ENCODE measurements around the gene CLMN. TPM values are rescaled to one million over a fixed set of nuclear protein-coding genes. Genes with fewer than 3 reads are reported as not detected.

Gene CLMN
- total and polyA plus RNA-seq, 10 of the 15 experiments (the other 5 are each of a cell fraction or from before 2014, with no cell fraction given) = 7.8 to 49.3 (median 18.5) TPM

DNA sequence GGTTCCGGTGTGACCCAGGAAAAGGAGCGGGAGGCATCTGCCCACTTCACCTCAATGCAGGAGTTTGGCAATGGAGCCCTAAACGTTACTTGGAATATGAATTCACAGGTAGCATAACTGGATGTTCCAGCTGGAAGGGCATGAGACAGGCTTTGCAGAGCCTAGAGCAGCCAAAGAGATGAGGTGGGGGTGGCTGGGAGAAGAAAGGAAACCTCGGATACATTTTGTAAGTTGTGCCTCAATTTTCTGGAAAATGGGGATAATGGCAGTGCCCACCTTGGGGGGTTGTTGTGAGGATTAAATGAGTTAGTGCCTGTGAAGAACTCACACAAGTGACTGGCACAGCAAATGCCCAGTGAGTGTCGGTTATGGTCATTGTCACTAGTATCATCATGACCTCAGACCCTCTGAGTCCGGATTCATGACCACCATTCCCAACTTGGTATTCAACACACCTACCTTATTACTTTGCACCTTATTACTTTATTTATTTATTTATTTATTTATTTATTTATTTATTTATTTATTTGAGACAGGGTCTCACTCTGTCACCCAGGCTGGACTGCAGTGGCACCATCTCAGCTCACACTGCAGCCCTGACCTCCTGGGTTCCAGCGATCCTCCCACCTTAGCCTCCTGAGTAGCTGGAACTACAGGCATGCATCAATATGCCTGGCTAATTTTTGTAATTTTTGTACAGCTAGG is 56.0 kb downstream of the CLMN start:
- H3K4me1 ChIP-seq (ENCODE audit: control insufficient read depth, insufficient read depth, low read length) = peaks cover 57% of the 10 kb centered on the region

More for the DNA sequence above, 56.0 kb downstream of the CLMN start:
- Histone ChIP-seq H3K27me3 (replicated peaks in 1 of 2; ENCODE audit: control insufficient read depth in 2 of 2, insufficient read depth in 2 of 2, low read length in 1 of 2) (no peaks in the 10 kb centered on the region), H3K27ac (ENCODE audit: control insufficient read depth, insufficient read depth) (no peak overlapping the region), H3K9me3 (replicated peaks; ENCODE audit: control insufficient read depth, insufficient read depth, low read length) (no peaks in the 10 kb centered on the region), H3K4me2 (ENCODE audit: control insufficient read depth, insufficient read depth) (no peak overlapping the region), H3K4me3 (no peak overlapping the region), H3K79me2 (ENCODE audit: control insufficient read depth, insufficient read depth, low read length) (no peaks in the 10 kb centered on the region), H4K20me1 (ENCODE audit: control insufficient read depth, insufficient read depth) (no peaks in the 10 kb centered on the region), H3K9ac (ENCODE audit: control insufficient read depth, insufficient read depth, low read length) (no peak overlapping the region), H3K36me3 (ENCODE audit: control insufficient read depth in 2 of 2, insufficient read depth in 2 of 2, low read length in 1 of 2) (no peaks in the 10 kb centered on the region), H2AFZ (ENCODE audit: control insufficient read depth, low read depth, low read length) (no peak overlapping the region)
- FAIRE-seq = no peak
- intact Hi-C loops (cut with micrococcal nuclease; ENCODE audit: unreplicated experiment) = loop anchor here (2.0 kb wide), 4 partner anchors 51 to 99 kb away; no protein-coding TSS in a partner anchor
- POLR2A ChIA-PET = interaction anchor here (1.0 kb wide), 1 partner anchor 64 kb away, joined by 6 read pairs; no protein-coding TSS in a partner anchor
- SMC1A ChIA-PET (ENCODE audit: uncharacterized antibody, unreplicated experiment) = interaction anchor here (1.1 to 1.3 kb wide), 3 partner anchors 8 to 64 kb away, joined by 3 to 5 read pairs (median 5); no protein-coding TSS in a partner anchor
- no peak for DNase-seq (ENCODE audit: low read depth, low spot score)
- in situ Hi-C loops (cut with MboI) = no loop called here
- no TSS peak for BruUV-seq (replicated peaks)
- 85% methylated on average over 7 of the region's 7 CpGs for WGBS (ENCODE audit: insufficient coverage, insufficient replicate concordance, low lambda C conversion rate, missing lambda C conversion rate)
- RAD21 ChIA-PET (ENCODE audit: unreplicated experiment) = interaction anchor here (0.9 to 1.6 kb wide), 2 partner anchors 51 to 89 kb away, joined by 3 to 4 read pairs; no protein-coding TSS in a partner anchor
- CTCF ChIA-PET = no interaction called here
- TF ChIP-seq ATF2 (IDR thresholded peaks at IDR 0.05; ENCODE audit: low read length) = no peak
- TF ChIP-seq SMC3 (IDR thresholded peaks at IDR 0.05; ENCODE audit: borderline replicate concordance, low read length) = no peak
- no peak for TF ChIP-seq NFIC (IDR thresholded peaks at IDR 0.05; ENCODE audit: low read depth, low read length)
- TF ChIP-seq MEF2B (IDR thresholded peaks at IDR 0.05; ENCODE audit: partially characterized antibody, poor library complexity, severe bottlenecking) = no peak
- TF ChIP-seq RUNX3 (IDR thresholded peaks at IDR 0.05; ENCODE audit: low read length) = no peak
- TF ChIP-seq NFYA (IDR thresholded peaks at IDR 0.05; ENCODE audit: borderline replicate concordance, low read depth, low read length) = no peak
- no peak for TF ChIP-seq ZNF274 (IDR thresholded peaks at IDR 0.05; ENCODE audit: insufficient read depth, insufficient read length)
- TF ChIP-seq EP300 (IDR thresholded peaks at IDR 0.05; ENCODE audit: borderline replicate concordance in 1 of 2, control insufficient read depth in 1 of 2, low read depth in 2 of 2, low read length in 2 of 2) = no peak
- TF ChIP-seq CHD4 (IDR thresholded peaks at IDR 0.05) = no peak
- no peak for TF ChIP-seq SP1 (IDR thresholded peaks at IDR 0.05; ENCODE audit: low read depth, low read length)
- no peak for TF ChIP-seq PML (IDR thresholded peaks at IDR 0.05; ENCODE audit: low read length)
- TF ChIP-seq NR2F1 (conservative IDR thresholded peaks at IDR 0.05) = no peak
- no peak for TF ChIP-seq BMI1 (IDR thresholded peaks at IDR 0.05; ENCODE audit: borderline replicate concordance)
- TF ChIP-seq SUZ12 (IDR thresholded peaks at IDR 0.05; ENCODE audit: unreplicated experiment) = no peak
- no peak for TF ChIP-seq JUNB (IDR thresholded peaks at IDR 0.05)
- no peak for ATAC-seq

Data from GM12878 (cell line).